H4 (cell line): ENCODE data around the gene ANKHD1. TPM values are rescaled to one million over a fixed set of nuclear protein-coding genes. Genes with fewer than 3 reads are reported as not detected.

Experiments
- total RNA-seq: library from RNA; depleted of rRNA; stranded (reverse); fragments of >200 nt; shearing (Covaris generic); gene quantifications from 2 replicates; pipeline ENCODE4 v1.2.3, GENCODE V29; 2014; rRNA removed

Gene ANKHD1
- total RNA-seq, 1 experiment from 2014 or later: 35.5 TPM

Other genes with a start within 250 kb of the ANKHD1 start
- 15.4 and 23.0 TPM in 2 replicates for gene CYSTM1, start 226.6 kb upstream of the ANKHD1 start, total RNA-seq
- 58.8 and 77.4 TPM in 2 replicates for gene PFDN1, start 98.7 kb upstream of the ANKHD1 start, total RNA-seq
- gene HBEGF, start 55.2 kb upstream of the ANKHD1 start, total RNA-seq: 1.3 and 1.9 TPM in 2 replicates
- gene SLC4A9, start 41.6 kb upstream of the ANKHD1 start, total RNA-seq: not detected in 2 replicates
- not detected in 2 replicates for gene EIF4EBP3, start 145.8 kb downstream of the ANKHD1 start, total RNA-seq
- 64.6 and 72.6 TPM in 2 replicates for gene SRA1, start 155.6 kb downstream of the ANKHD1 start, total RNA-seq
- 2.8 and 9.3 TPM in 2 replicates for gene APBB3, start 162.8 kb downstream of the ANKHD1 start, total RNA-seq
- gene SLC35A4, start 163.0 kb downstream of the ANKHD1 start, total RNA-seq: 22.2 and 39.9 TPM in 2 replicates
- gene CD14, start 231.3 kb downstream of the ANKHD1 start, total RNA-seq: not detected in 2 replicates
- 9.6 and 15.9 TPM in 2 replicates for gene TMCO6, start 237.6 kb downstream of the ANKHD1 start, total RNA-seq
- gene NDUFA2, start 245.8 kb downstream of the ANKHD1 start, total RNA-seq: 65.7 and 99.6 TPM in 2 replicates
- 72.9 and 98.1 TPM in 2 replicates for gene IK, start 246.0 kb downstream of the ANKHD1 start, total RNA-seq